ENCODE measurements around the gene ZNF296. TPM values are rescaled to one million over a fixed set of nuclear protein-coding genes. Genes with fewer than 3 reads are reported as not detected.

Gene ZNF296
- total and polyA plus RNA-seq, 2 of the 8 experiments (the other 6 are each of a cell fraction or from before 2014, with no cell fraction given): 2.7 to 7.5 TPM

DNA sequence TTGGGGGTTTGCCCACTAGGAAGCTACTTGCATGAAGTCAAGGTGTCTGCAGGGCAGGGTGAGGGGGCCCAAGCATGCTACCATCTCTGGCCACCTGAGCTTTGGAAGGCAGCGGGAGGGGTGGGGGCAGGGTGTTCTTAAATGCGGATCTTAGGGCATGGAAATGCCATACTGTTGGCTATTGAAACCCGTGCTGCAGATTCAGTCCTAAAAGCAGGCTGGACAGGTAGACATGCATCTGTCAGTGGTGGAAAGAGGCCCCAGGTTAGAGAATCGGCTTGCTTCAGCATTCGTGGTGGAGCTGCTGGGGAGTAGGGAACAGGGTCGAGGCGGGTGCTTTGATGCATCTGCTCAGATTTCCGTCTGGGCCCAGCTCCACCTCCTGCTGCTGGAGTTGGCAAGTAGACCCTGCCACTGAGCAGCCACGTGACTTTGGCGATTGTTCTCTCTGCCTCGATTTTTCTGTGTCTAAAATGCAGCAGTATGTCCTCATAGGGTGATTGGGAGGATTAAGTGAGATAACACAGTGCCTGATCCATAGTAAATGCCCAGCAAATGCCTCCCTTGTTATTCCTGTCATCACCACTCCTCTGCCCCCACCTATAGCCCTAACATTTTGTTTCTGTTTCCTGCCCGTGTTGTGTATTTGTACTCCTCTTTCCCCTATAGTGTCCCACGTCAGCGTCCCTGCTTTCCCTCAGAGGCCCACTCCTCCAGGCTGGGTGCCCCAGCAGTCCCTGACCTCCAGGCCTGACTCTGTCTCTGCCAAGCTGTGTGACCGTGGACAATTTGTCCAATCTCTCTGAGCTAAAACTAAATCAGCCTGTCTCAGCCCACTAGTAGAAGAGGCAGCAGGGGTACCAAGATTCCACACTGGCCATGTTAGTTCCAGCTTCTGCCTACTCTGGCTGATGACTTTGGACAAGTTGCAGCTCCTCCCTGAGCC lies 22.5 kb upstream of the ZNF296 start (continued):
- TF ChIP-seq, protein P1, sequence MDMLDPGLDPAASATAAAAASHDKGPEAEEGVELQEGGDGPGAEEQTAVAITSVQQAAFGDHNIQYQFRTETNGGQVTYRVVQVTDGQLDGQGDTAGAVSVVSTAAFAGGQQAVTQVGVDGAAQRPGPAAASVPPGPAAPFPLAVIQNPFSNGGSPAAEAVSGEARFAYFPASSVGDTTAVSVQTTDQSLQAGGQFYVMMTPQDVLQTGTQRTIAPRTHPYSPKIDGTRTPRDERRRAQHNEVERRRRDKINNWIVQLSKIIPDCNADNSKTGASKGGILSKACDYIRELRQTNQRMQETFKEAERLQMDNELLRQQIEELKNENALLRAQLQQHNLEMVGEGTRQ (IDR thresholded peaks at IDR 0.05; ENCODE audit: low read length): no peak
- TF ChIP-seq SP2 (IDR thresholded peaks at IDR 0.05; ENCODE audit: low read length) (no peak), KDM1A (IDR thresholded peaks at IDR 0.05; ENCODE audit: borderline replicate concordance, low read length) (no peak), TCF12 (IDR thresholded peaks at IDR 0.05; ENCODE audit: low read depth, low read length) (no peak), SRF (IDR thresholded peaks at IDR 0.05; ENCODE audit: low read depth, low read length) (no peak), RBBP5 (IDR thresholded peaks at IDR 0.05; ENCODE audit: borderline replicate concordance, low read depth, low read length) (no peak), SAP30 (IDR thresholded peaks at IDR 0.05; ENCODE audit: insufficient read depth, insufficient replicate concordance, low read length) (no peak), SP4 (IDR thresholded peaks at IDR 0.05; ENCODE audit: low read length) (no peak), SIN3A (conservative IDR thresholded peaks at IDR 0.05 in 1 of 2, IDR thresholded peaks at IDR 0.05 in 1 of 2; ENCODE audit: low read depth in 1 of 2, low read length in 2 of 2) (no peak)
- TF ChIP-seq, protein P2, sequence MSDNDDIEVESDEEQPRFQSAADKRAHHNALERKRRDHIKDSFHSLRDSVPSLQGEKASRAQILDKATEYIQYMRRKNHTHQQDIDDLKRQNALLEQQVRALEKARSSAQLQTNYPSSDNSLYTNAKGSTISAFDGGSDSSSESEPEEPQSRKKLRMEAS (IDR thresholded peaks at IDR 0.05): no peak
- TF ChIP-seq, protein P3, sequence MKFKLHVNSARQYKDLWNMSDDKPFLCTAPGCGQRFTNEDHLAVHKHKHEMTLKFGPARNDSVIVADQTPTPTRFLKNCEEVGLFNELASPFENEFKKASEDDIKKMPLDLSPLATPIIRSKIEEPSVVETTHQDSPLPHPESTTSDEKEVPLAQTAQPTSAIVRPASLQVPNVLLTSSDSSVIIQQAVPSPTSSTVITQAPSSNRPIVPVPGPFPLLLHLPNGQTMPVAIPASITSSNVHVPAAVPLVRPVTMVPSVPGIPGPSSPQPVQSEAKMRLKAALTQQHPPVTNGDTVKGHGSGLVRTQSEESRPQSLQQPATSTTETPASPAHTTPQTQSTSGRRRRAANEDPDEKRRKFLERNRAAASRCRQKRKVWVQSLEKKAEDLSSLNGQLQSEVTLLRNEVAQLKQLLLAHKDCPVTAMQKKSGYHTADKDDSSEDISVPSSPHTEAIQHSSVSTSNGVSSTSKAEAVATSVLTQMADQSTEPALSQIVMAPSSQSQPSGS (IDR thresholded peaks at IDR 0.05; ENCODE audit: low read length): no peak

All from H1 (cell line).